Omental fat pad (tissue), 4 donors: ENCODE measurements around the gene ZNF506. TPM values are rescaled to one million over a fixed set of nuclear protein-coding genes. Genes with fewer than 3 reads are reported as not detected.

Experiments
- small RNA-seq: library from RNA; depleted of rRNA; stranded (forward); fragments of <200 nt; gene quantifications from one replicate; pipeline ENCODE3, GENCODE V24; 2016
- total RNA-seq, 4 donors: library from RNA; depleted of rRNA; stranded (reverse); fragments of >200 nt; gene quantifications; one replicate each; pipeline ENCODE4 v1.1.0, GENCODE V29; 2016

The ZNF506 gene
- total RNA-seq, 4 donors from 2014 or later: 20.0 to 47.6 (median 24.0) TPM

Small RNAs within 50 kb of the gene (small RNA-seq; reads per million reads assigned to genes)
- not detected for gene AC011477.5

Other genes with a start within 250 kb of the ZNF506 start
- 10 to 100 TPM in 1 of 4 donors, 1 to 10 TPM in 3; 2.2 to 10.1 (median 3.5) TPM for gene PBX4, start 203.1 kb downstream of the ZNF506 start, total RNA-seq
- gene LPAR2, start 193.5 kb downstream of the ZNF506 start, total RNA-seq: 10 to 100 TPM in 1 of 4 donors, 1 to 10 TPM in 3; 6.5 to 26.0 (median 7.7) TPM
- gene GMIP, start 178.1 kb downstream of the ZNF506 start, total RNA-seq: 10 to 100 TPM in 3 of 4 donors, 1 to 10 TPM in 1; 7.7 to 47.3 (median 18.7) TPM
- 100 to 1,000 TPM; 100 to 255 (median 143) TPM for gene ATP13A1, start 158.1 kb downstream of the ZNF506 start, total RNA-seq
- 1 to 10 TPM; 3.0 to 9.1 (median 6.3) TPM for gene ZNF101, start 152.9 kb downstream of the ZNF506 start, total RNA-seq
- 1 to 10 TPM; 5.0 to 8.5 (median 5.5) TPM for gene ZNF14, start 88.6 kb downstream of the ZNF506 start, total RNA-seq
- 10 to 100 TPM in 1 of 4 donors, 1 to 10 TPM in 3; 3.0 to 12.8 (median 6.2) TPM for gene ZNF253, start 44.1 kb upstream of the ZNF506 start, total RNA-seq
- 1 to 10 TPM; 1.9 to 6.9 (median 4.0) TPM for gene ZNF93, start 79.2 kb upstream of the ZNF506 start, total RNA-seq
- gene ZNF682, start 217.8 kb upstream of the ZNF506 start, total RNA-seq: 1 to 10 TPM; 1.5 to 4.7 (median 2.9) TPM